OCI-M2 (cell line): Measurements from ENCODE around the gene RITA1.

Source experiments
- DNase-seq: peaks from one replicate; lab custom pipeline; 2025; ENCODE audit not compliant: unreplicated experiment; lab: John Stamatoyannopoulos, UW

The RITA1 gene

GRCh38 chr12:113227686-113228391 lies 42.3 kb downstream of the RITA1 start:
- DNase-seq, result no peak

- no peak for DNase-seq
Measured at GRCh38 chr12:113228394-113229028, 43.0 kb downstream of the RITA1 start.

- no peak for DNase-seq
Measured at GRCh38 chr12:113230315-113231234, 45.1 kb downstream of the RITA1 start.

GRCh38 chr12:113231235-113232088 lies 45.9 kb downstream of the RITA1 start:
- no peak for DNase-seq

GRCh38 chr12:113232089-113232839 lies 46.7 kb downstream of the RITA1 start:
- no peak for DNase-seq

- no peak for DNase-seq
Measured at GRCh38 chr12:113232840-113233585, 47.5 kb downstream of the RITA1 start.

- DNase-seq, result no peak
Measured at GRCh38 chr12:113233967-113234366, 48.4 kb downstream of the RITA1 start.

- no peak for DNase-seq
Measured at GRCh38 chr12:113234483-113234882, 49.0 kb downstream of the RITA1 start.

GRCh38 chr12:113235976-113236375 lies 50.5 kb downstream of the RITA1 start:
- no peak for DNase-seq

- no peak for DNase-seq
Measured at GRCh38 chr12:113236539-113237399, 51.2 kb downstream of the RITA1 start.

GRCh38 chr12:113237748-113238147 lies 52.2 kb downstream of the RITA1 start:
- peak; percentile 48 for DNase-seq

GRCh38 chr12:113238309-113238708 lies 52.8 kb downstream of the RITA1 start:
- DNase-seq, result no peak

GRCh38 chr12:113239288-113239771 lies 53.8 kb downstream of the RITA1 start:
- DNase-seq, result no peak

- DNase-seq, result no peak
Measured at GRCh38 chr12:113239811-113240331, 54.4 kb downstream of the RITA1 start.

- DNase-seq, result no peak
Measured at GRCh38 chr12:113240395-113240794, 54.9 kb downstream of the RITA1 start.

- DNase-seq, result no peak
Measured at GRCh38 chr12:113241191-113242025, 55.9 kb downstream of the RITA1 start.
